Endothelial cell of umbilical vein (primary cell): ENCODE measurements around the gene LYZL1.

Experiments used
- EZH2 ChIP-seq: IDR thresholded peaks from 2 replicates; pipeline ENCODE4 v1.6.1; 2012; ENCODE audit warnings: borderline replicate concordance, low read depth, mild to moderate bottlenecking, moderate library complexity, low read length, inconsistent platforms; ENCODE audit not compliant: severe bottlenecking
- JUN ChIP-seq: IDR thresholded peaks from 2 replicates; pipeline ENCODE4 v1.6.1; 2011; ENCODE audit warnings: borderline replicate concordance, low read depth; ENCODE audit not compliant: insufficient read length, insufficient read depth
- MYC ChIP-seq: IDR thresholded peaks from one replicate; pipeline ENCODE4 v1.6.1; 2011; ENCODE audit warnings: mild to moderate bottlenecking, low read depth, low read length
- POLR2A ChIP-seq: IDR thresholded peaks from 2 replicates; pipeline ENCODE4 v1.6.1; 2012; ENCODE audit warnings: low read depth, mild to moderate bottlenecking, control low read depth, low read length
- POLR2AphosphoS5 ChIP-seq: IDR thresholded peaks from 2 replicates; pipeline ENCODE4 v1.6.1; 2012; ENCODE audit warnings: low read depth, mild to moderate bottlenecking, control low read depth, low read length, moderate library complexity; ENCODE audit not compliant: insufficient read depth
- TF ChIP-seq, protein P1 (sequence below), 2 donors: IDR thresholded peaks; 1 replicate in 1 of 2; 2 replicates in 1 of 2; pipeline ENCODE4 v1.5.1; 2011; ENCODE audit warnings: low read length in 2 of 2, mild to moderate bottlenecking in 2 of 2, moderate library complexity in 2 of 2, control low read depth in 1 of 2, inconsistent platforms in 1 of 2, low read depth in 1 of 2; ENCODE audit not compliant: insufficient read depth in 1 of 2; ENCODE audit errors: extremely low read depth in 1 of 2

DNA sequence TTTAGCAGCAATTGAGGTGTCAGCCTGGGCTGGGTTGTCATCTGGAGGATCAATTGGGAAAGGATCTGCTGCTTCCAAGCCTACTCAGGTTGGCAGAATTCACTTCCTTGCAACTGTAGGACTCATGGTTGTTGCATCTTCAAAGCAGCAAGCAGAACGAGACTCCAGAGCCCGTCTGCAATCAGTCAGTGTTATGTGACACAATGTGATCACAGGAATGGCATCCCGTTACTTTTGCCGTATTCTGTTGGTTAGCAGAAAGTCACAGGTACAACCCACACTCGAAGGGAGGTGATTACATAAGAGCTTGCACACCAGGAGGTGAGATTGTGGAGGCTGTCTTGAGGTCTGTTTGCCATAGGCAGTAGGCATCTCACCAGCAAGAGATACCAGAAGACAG, 15.4 kb upstream of the LYZL1 start:
- TF ChIP-seq POLR2A, result no peak
- no peak for TF ChIP-seq EZH2
- TF ChIP-seq, protein P1, sequence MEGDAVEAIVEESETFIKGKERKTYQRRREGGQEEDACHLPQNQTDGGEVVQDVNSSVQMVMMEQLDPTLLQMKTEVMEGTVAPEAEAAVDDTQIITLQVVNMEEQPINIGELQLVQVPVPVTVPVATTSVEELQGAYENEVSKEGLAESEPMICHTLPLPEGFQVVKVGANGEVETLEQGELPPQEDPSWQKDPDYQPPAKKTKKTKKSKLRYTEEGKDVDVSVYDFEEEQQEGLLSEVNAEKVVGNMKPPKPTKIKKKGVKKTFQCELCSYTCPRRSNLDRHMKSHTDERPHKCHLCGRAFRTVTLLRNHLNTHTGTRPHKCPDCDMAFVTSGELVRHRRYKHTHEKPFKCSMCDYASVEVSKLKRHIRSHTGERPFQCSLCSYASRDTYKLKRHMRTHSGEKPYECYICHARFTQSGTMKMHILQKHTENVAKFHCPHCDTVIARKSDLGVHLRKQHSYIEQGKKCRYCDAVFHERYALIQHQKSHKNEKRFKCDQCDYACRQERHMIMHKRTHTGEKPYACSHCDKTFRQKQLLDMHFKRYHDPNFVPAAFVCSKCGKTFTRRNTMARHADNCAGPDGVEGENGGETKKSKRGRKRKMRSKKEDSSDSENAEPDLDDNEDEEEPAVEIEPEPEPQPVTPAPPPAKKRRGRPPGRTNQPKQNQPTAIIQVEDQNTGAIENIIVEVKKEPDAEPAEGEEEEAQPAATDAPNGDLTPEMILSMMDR (IDR thresholded peaks at IDR 0.05; ENCODE audit: extremely low read depth in 1 of 2, insufficient read depth in 1 of 2, low read depth in 1 of 2, low read length in 2 of 2), result no peak
- no peak for TF ChIP-seq MYC
- no peak for TF ChIP-seq POLR2AphosphoS5
- TF ChIP-seq JUN, result no peak
